Activated effector memory CD4-positive, alpha-beta T cell treated with anti-CD3 and anti-CD28 coated beads, Interleukin-2, amount 50 U/mL, for 16 hours (primary cell): ENCODE results near the gene PLAU.
A peak's percentile ranks its signal among the peaks of the same experiment; 100 is the strongest.

Source experiments
- DNase-seq: peaks from one replicate; pipeline ENCODE4 v3.0.0-alpha.2; 2020

Gene PLAU

DNA sequence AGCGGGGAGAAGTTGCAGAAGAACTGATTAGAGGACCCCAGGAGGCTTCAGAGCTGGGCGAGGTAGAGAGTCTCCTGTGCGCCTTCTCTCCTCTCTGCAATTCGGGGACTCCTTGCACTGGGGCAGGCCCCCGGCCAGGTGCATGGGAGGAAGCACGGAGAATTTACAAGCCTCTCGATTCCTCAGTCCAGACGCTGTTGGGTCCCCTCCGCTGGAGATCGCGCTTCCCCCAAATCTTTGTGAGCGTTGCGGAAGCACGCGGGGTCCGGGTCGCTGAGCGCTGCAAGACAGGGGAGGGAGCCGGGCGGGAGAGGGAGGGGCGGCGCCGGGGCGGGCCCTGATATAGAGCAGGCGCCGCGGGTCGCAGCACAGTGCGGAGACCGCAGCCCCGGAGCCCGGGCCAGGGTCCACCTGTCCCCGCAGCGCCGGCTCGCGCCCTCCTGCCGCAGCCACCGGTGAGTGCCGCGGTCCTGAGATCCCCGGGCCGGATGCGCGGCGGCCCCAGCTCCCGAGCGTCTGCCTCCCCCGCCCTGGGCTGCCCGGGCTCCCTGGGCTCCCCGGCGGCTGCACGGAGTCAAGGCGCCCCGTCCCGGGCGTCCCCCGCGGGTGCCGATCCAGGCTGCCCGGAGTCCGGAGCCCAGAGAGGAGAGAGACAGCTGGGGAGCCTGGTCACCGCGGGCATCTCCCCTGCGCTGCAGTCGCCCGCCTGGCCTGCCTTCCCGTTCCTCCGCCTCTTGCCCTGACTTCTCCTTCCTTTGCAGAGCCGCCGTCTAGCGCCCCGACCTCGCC is at the start of gene PLAU:
TSS of gene PLAU (plus strand) at position 369 of the 789 bp plus-strand sequence. CDS start 424 bp downstream, outside the sequence.
- DNase-seq, result peak; percentile 73

DNA sequence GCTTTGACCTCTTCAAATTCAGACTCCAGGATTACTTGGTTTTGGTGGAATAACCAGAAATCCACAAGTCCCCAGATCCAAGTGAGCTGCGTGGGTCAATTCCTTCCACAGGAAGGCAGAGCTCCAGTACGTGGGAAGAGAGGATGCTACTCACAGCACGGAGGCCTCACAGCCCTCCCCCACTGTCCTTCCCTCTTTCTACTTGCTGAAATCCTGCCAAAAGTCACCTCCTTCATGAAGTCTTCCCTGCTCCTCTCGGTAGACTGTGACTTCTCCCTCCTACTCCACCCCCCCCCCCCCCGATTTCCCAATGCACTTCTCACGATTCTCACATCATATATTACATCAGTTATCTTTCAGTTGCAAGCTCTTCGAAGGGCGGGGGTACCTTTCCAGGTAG is 48.9 kb upstream of the PLAU start:
- no peak for DNase-seq

DNA sequence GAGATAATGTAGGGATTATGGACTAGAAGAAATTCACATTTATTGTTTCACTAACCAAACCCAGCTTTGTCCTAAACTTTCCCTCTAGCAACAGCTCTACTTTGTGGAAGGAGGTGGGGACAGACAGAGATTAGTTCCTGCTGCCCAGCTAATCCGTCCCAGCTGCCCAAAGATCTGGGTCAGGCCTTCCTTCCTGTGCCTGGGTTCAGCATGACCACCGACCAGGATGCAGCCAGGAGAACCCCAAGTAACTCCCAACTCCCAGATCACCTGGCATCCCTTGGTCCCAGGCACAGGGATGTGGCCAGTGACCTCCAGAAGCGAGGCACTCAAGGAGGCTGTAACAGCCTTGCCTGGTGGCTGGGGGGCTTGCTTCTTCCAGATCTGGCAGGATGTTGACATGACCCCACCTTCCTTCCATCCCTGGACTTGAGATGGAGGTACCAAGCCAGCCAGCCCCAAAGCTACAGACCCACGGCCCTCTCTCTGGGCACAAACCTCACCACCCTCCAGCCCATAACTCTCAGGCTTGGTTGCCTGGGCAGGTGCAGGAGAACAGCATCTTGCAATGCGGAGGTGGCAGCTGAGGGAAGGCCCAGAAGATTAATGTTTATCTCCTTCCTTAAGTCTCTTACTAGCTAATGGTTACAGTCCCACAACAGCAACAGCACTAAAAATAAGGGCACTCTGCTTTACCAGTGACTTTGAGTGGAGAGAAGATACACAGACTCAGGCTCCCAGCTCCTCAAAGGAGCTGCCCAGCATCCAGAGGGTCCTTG is 47.7 kb upstream of the PLAU start:
- no peak for DNase-seq

DNA sequence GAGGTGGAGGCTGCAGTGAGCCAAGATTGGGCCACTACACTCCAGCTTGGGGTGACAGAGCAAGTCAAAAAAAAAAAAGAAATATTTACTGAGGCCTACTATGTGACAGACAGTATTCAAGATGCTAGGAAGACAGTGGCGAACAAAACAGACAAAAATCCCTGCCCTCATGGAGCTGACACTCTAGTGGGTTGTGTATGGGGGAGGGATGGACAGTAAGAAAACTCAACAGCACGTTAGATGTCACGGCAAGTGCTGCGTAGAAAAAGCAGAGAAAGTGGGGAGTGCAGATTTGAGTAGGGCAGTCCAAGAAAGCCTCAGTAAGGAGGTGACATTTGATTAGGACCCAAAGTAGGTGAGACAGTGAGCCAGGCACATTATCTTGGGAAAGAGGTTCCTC is 46.7 kb upstream of the PLAU start:
- no peak for DNase-seq

DNA sequence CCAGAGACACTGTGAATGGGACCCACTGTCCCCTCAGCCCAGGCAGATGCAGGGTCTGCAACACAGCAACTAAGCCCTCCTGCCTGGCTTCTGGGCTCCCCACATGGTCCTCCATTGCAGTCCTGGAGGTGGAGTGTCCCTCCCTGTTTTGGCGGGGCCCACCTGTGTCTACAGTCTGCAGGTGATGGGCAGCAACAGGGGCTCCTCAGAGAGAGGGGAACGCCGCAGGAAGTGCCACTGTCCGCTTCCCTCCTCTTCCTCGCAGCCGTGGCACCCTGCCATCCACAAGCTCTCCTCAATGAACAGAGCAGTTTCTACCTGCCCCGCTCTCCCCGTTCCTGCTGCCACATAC is 45.8 kb upstream of the PLAU start:
- no peak for DNase-seq

DNA sequence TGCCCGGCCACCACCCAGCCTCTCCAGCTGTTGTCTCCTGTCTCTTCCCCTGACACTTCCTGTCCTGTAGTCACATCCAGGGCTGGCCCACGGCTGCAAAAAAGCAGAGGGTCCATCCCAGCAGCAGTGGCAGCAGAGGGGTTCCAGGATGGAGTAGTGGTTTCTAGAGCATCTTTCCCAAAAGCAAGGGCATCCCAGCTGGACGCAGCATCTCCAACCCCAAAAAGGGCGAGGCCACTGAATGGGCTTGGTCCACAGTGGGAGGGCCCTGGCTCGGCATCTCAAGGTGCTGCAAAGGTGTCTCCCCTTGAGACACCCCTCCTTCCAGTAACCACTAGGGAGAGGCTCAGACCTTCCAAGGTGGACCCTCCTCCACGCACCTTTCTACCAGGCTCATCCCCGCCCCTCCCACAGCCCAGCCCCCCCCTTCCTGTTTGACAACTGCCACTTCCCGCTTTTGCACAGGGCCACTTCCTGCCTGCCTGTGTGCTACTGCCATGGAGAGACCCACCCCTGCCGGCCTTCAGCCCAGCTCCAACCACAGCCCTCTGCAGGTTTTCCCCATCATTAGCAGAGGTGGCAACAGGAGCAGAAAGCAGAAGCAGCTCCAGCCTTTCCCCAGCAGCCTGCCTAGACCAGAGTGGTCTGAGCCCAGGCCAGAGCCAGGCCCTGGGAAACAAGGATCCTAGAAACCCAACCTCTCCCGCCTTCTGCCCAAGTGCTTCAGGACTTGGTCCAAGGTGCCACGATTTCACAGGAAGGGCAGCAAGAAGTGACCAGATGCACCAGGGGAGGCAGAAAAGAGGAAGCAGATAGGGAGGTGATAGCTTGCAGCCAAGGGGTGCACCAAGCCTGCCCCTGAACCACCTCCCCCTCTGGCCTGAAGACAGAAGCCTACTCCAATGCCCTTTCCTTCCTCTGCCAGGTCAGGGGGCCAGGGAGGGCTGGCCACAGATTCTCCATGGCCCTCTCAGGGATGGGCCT is 45.2 kb upstream of the PLAU start:
- peak; percentile 82 for DNase-seq

DNA sequence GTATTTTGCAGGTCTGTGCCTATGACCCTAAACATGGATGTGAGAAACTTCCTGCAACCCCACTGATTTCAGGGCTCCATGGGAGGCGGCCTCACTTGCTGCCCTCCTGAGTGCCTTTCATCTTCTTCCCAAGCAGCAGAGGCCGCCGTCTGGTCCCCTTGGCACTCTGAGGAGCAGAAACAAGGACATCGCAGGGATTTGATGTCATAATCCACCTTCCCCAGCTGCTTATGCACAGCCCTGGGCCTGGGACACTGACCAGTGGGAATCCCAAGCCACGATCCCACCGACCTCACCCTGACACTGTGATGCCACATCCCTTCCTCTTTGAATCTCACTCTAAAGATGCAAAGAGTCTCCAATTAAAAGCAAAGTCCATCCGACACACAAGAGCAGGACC is 44.3 kb upstream of the PLAU start:
- no peak for DNase-seq

DNA sequence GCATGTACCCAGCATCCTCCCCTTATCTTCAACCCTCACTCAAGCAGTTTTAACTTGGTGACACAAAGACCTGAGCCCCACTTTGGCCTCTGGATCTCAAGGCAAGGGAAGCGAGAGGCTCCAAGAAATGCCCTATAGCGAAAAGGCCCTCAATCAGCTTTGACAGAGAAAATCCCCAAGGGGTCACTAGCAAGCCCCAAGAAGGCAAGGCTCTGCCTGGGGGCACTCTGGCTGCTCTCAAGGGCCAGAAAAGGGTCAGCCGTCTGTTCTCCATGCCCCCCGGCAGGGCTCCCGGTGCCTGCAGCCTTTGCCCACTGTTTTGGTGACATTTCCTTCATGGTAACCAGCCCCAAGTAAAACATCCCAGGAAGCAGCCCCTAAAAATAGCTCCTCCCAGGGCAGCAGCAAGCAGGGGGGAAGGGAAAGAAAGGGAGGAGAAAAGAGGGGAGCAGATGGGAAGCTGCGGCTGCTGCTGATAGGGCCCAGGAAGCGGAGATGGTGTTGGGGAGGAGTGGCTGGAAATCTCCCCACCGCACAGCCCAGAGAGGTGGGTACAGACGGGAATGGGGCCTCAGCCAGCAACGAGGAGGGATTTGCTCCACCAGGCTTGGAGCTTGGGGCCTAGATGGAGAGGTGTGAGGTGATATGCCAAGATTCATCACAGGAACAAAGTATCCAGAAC is 43.7 kb upstream of the PLAU start:
- no peak for DNase-seq

DNA sequence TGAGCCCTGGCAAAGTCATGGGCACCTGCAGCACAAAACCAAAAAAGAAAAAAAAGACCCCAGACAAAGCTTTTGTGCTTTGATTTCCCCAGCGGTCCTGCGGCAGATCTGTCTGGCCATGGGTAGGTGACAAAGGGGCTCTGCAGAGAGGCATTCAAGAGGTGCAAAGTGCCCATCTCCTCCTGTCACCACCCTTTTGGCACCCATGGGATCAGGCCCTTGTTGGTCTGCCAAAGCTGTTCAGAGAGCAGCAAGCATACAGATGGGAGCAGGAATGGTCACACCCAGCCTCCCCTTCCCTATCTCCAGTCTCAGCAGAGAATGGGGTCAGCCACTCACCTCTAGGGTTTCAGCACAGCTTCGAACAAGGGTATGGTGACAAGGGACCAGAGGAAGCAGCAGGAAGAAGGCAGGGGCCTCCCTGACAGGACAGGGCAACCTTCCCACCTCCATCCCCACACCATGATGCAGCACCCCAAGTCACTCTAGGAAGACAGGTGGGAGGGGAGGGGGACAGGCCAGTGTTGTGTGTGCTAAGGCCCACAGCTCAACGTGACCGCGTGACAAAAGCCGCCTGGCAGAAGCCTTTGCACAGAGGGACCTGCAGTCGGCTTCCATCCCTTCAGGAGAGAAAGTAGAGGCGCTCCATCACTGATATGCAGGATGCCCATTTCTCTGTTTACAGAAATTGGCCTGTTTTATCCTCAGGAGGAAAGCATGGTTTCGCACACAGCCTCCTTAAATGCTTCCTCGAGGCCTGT is 42.9 kb upstream of the PLAU start:
- no peak for DNase-seq

DNA sequence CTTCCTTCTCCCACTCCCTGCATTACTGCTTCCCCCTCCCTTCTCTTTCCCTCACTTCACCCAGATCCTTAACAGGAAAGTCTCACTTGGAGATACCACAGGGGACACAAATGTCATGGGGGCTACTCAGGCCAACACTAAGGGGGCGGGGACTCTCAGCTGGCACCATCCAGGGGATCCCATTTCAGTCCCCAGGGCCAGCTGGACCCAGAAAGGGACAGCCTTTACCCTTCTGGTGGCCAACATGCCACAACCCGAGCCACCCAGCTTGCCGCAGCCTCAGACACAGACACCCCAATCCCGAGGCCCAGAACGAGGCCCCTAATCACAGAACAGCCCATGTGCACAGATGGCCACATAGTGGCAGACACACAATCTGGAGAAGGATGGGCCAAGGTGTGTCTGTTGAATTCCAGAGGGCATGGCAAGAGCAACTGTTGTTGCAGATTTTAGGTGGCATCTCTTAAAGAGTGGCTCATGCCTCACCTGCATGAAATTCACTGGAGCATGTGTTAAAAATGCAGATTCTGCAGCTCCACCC is 42.2 kb upstream of the PLAU start:
- no peak for DNase-seq

DNA sequence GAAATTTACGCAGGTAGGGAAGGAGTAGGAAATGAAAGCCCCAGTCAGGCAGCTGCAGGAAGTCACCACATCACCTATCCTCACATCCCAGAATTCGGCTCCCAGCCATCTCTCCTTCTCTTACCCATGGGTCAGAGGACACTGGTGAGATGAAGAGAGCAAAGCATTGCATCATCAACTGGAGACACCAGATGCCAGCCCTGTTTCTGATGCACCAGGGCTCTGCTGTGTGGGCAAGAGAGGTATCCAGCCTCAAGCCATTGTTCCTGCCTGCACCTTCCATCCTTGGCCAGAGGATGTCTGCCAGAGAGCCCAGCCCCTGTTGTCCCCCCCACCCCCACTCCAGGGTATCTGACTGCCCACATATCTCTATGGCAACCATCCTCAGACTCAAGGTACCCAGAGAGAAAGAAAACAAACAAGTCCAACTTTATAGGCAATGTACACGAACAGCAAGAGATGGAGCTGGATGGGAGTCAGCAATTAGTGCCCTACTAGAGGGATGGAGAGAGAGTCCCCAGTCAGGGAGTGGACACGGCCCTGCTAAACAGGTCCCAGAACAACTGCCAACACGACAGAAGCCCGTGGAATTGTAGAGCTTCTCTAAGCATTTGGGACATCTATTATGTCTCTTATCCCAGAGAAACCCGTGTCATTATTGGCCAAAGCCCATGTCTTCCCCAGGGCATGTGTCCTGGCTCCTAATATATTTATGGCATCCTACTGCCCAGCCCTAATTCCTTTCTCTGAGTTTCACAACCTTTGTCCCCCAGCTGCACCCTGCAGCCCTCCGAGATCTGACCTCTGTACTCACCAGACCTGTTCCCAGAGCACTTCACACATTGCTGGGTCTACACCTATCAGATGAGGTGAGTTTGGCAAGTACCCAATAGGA is 39.4 kb upstream of the PLAU start:
- no peak for DNase-seq

DNA sequence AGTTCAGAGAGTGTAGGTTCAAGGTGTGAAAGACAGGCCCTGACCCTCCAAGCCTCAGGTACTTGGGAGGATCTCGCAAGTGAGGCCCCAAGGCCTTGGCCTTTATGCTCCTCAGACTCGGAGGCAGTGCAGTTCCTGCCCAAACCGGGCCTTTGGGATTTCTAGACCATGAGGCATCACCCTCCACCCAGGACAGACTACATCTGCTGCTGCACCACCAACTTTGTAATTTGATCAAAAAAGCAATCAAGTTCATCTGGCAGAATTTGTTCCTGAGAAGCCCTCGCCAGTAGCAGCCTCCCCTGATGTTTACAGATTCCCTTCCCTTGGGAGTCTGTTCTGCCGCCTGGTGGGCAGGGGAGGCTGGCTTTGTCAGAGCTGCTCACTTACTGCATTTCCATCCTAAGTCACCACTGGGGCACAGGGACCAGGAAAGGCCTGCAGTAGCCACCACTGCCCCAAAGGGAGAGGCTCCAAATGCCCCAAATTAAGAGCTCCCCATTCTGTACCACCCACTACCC is 38.7 kb upstream of the PLAU start:
- no peak for DNase-seq

DNA sequence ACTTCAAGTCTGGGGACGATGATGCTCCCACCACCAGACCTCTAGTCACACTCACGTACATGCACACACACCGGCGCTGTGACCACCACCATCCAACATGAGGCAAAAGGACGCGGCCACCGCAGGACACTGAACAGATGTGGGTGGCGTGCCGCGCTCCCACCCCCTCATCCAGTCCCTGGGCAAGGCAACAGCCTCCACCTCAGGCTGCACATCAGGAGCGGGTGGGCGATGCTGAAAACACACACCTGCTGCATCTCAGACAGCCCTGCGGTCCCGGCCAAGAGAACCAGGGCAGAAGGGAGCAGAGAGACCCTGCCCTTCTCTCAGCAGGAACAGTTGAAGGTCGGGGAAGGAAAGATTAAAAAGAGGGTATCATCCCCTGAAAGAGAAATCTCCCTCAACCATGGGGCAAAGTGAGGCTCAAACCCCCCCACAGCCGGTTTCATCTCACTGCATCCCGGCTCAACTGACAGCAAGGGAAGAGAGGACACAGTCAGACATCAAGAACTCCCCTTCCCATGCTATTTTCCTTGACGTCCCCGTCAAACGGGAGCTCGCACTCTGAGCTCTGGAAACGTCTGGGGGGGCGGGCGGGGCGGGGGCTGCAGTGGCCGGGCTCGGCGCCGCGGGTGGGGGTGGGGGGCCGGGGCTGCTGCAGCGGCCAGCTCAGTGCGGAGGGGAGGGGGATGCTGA is 37.6 kb upstream of the PLAU start:
- DNase-seq, result no peak

DNA sequence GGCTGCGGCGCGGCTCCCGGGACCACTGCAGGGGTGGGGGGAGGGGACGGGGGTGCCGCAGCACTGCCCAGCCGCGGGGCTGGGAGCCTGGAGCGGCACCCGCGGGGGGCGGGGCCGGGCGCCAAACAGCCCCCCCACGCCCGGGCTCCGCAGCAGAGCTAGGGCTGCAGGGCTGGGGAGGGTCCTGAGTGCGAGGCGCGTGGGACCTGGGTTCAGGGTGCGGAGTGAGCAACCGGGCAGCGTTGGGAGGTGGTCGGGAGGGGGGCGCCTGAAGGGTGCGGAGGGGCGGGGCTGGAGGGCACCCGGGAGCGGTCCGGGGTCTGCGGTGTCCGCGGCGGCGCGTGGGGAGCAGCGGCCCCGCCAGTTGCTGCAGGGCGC is 37.1 kb upstream of the PLAU start:
- DNase-seq, result peak; percentile 71

DNA sequence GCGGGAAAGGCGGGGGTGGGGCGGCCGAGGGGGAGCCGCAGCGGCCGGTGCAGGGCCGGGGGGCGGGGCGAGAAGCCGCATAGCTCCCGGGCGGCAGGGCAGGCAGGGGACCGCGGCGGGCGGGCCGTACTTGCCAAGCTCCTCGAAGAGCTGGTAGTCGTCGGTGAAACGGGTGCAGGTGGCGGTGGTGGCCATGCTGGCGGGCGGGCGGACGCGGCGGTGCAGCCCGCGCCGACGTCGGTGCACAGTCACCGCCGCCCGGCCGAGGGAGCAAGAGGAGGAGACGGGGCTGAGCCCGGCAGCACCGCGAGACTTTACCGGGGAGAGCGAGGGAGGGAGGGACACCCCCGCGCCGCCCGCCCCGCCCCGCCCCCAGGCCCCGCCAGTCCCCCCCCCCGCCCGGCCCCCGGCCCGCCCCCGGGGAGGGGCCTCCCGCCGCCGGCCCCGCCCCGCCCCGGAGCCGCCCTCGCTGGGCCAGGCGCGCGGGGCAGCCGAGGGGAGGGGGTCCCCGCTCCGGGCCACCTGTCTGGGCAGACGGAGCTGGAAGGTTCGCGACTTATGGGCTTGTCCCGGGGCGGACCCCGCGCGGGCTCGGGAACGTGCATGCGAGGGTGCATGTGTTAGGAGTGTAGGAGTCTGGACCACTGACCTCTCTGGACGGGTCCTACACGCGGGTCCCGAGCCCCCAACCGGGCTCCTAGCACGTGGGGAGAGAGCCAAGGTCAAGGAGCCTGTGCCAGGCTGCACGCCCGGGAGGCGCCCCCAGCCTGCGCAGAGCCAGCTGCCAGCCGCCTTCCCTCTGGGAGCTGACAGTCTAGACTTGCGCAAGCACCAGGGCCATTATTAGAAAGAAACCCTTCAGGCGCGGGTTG is 36.4 kb upstream of the PLAU start, which contains the start of gene CAMK2G:
TSS of gene CAMK2G (minus strand) at position 289 of the 872 bp plus-strand sequence. CDS start at position 195, 94 bp downstream.
- peak; percentile 93 for DNase-seq

DNA sequence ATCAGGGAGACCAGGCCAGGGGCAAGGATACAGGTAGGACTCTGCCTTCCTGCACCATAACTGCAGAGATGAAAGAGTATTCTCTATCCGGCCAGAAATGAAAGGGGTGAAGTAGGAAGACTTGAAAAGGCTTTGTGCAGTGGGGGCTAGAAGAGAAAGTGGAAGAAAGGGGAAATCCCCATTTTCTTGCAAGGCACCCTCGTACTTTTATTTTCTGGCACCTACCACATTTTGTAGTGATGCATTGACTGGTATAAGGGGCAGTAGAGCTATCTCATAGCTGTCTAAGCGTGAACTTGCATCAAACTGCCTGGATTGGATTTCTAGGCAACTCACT is 35.8 kb upstream of the PLAU start:
- DNase-seq, result no peak

DNA sequence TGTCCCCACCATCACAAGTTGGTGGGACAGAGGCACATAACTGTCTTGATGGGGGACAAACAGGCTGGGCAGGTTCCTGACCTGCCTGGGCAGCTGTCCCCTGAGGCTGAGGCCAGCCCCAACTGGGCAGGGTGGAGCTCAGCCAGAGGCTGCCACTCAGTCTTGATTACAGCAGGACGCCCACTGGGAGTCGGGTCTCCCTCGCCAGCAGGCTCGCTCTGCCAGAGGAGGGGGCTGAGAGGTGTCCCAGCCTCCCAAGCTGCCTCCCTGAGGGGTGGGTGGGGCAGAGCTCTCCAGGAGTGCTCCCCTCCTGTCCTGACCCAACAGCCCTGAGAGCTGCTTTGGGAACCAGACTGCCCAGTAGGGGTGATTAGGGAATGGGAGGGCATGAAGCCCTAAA is 34.8 kb upstream of the PLAU start:
- DNase-seq, result no peak

DNA sequence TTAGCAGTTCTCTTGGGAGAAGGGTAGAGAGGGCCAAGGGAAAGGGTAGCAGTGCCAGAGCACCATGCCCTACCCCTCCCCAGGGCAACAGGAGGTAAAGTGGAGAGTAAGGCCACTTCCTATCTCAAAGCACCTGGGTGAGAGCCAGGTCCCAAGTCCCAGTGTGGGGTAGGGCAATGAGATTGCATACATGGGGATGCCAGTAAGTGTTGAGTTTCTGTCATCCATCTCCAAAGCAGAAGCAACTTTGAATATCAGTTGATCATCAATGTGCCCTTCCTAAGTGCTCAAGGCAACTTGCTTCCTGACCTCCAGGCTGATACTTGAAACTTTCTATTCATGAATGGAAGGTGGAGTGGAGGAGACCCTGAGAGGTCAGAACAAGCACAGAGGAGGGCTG is 34.4 kb upstream of the PLAU start:
- DNase-seq, result no peak

DNA sequence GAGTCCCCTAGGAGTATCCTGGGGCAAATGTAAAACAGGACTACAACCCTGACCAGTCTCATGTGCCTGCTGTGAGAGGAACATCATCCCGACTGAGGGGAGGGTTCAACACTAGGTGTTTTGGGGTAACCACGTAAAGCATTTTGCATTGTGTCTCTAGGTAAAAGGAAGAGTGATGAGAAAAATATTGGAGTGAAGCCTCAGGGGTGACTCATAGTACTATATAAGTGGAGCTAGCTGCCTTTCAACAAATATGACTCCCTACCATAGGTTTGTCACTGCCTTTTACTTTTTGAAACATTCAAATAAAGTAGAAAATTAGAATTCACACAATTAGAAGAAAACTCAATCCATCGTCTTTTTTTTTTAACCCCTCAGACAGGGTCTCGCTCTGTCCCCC is 34.0 kb upstream of the PLAU start:
- no peak for DNase-seq
